HL-60 (cell line): ENCODE measurements around the gene FLT4.
"Not testable (repeated sequence)": the region's sequence is repeated elsewhere in the genome, so short reads cannot be mapped to it uniquely, and the experiment has no call there.

Experiments used
- DNase-seq, 2 experiments: peaks; one replicate each; pipeline ENCODE4 v3.0.0-alpha.2; 2010 to 2020; ENCODE audit warnings: low read depth in 1 of 2, low spot score in 1 of 2
- H3K27ac ChIP-seq: fragments of 250-450 bp; sonication (Bioruptor Pico); replicated peaks from 2 replicates; pipeline ENCODE4 v1.5.1; 2020; ENCODE audit warnings: mild to moderate bottlenecking, moderate library complexity
- H3K27me3 ChIP-seq: fragments of 250-450 bp; sonication (Bioruptor Pico); 2 replicates; pipeline ENCODE4 v1.5.1; 2021; ENCODE audit warnings: mild to moderate bottlenecking, moderate library complexity; ENCODE audit not compliant: insufficient read depth, poor library complexity, severe bottlenecking
- H3K4me3 ChIP-seq: replicated peaks from 2 replicates; pipeline ENCODE4 v1.5.1; 2011; ENCODE audit warnings: mild to moderate bottlenecking, control low read depth, low read length; ENCODE audit not compliant: insufficient read depth
- CTCF ChIP-seq: IDR thresholded peaks from one replicate; pipeline ENCODE4 v1.5.1; 2011; ENCODE audit warnings: low read length, control low read depth, inconsistent platforms; ENCODE audit not compliant: insufficient read depth
- GABPA ChIP-seq: IDR thresholded peaks from 2 replicates; pipeline ENCODE4 v1.6.1; 2012; ENCODE audit warnings: low read depth
- POLR2AphosphoS5 ChIP-seq: IDR thresholded peaks from 2 replicates; pipeline ENCODE4 v1.6.1; 2012; ENCODE audit warnings: low read depth
- REST ChIP-seq: IDR thresholded peaks from 2 replicates; pipeline ENCODE4 v1.6.1; 2012; ENCODE audit warnings: low read depth; ENCODE audit not compliant: insufficient replicate concordance
- SPI1 ChIP-seq: IDR thresholded peaks from 2 replicates; pipeline ENCODE4 v1.6.1; 2012; ENCODE audit warnings: low read depth, mild to moderate bottlenecking, borderline replicate concordance

The FLT4 gene

GRCh38 chr5:180683220-180683922 lies 34.0 kb upstream of the FLT4 start:
- Histone ChIP-seq H3K27ac (no peak overlapping the region), H3K27me3 (peaks cover 2% of the 10 kb centered on the region), H3K4me3 (no peak overlapping the region)
- no peak for DNase-seq
- TF ChIP-seq CTCF = no peak
- TF ChIP-seq GABPA = no peak
- no peak for TF ChIP-seq SPI1
- no peak for TF ChIP-seq REST
- no peak for TF ChIP-seq POLR2AphosphoS5

- no peak for TF ChIP-seq SPI1
- TF ChIP-seq REST = no peak
- TF ChIP-seq CTCF = no peak
- TF ChIP-seq GABPA = no peak
- TF ChIP-seq POLR2AphosphoS5 = no peak
Observed at GRCh38 chr5:180682560-180682959, 33.2 kb upstream of the FLT4 start.

GRCh38 chr5:180682008-180682407 lies 32.6 kb upstream of the FLT4 start:
- H3K27ac ChIP-seq, H3K27me3 ChIP-seq, H3K4me3 ChIP-seq, DNase-seq: not testable (repeated sequence)

More at GRCh38 chr5:180682560-180682959, 33.2 kb upstream of the FLT4 start:
- peaks cover 2% of the 10 kb centered on the region for H3K27me3 ChIP-seq
- H3K4me3 ChIP-seq = no peak overlapping the region
- no peak overlapping the region for H3K27ac ChIP-seq
- no peak for DNase-seq

- H3K27ac ChIP-seq, H3K4me3 ChIP-seq, DNase-seq, H3K27me3 ChIP-seq: not testable (repeated sequence)
Observed at GRCh38 chr5:180678319-180678718, 28.9 kb upstream of the FLT4 start.

GRCh38 chr5:180675036-180675635 lies 25.7 kb upstream of the FLT4 start:
- Histone ChIP-seq H3K4me3 (no peak overlapping the region), H3K27ac (no peak overlapping the region), H3K27me3 (peaks cover 5% of the 10 kb centered on the region)
- no peak for TF ChIP-seq POLR2AphosphoS5
- no peak for TF ChIP-seq CTCF
- TF ChIP-seq SPI1 = no peak
- TF ChIP-seq REST = no peak
- TF ChIP-seq GABPA = no peak
- DNase-seq = no peak

- not testable (repeated sequence) for H3K27me3 ChIP-seq
Observed at GRCh38 chr5:180674090-180674475, 24.7 kb upstream of the FLT4 start.

More at GRCh38 chr5:180674090-180674475, 24.7 kb upstream of the FLT4 start:
- H3K27ac ChIP-seq, DNase-seq, H3K4me3 ChIP-seq: not testable (repeated sequence)
